HG03442 (cell line): ENCODE data around the gene PNLIPRP3.
A peak's percentile ranks its signal among the peaks of the same experiment; 100 is the strongest.

Source experiments
- ATAC-seq: cut with Tn5 transposase; IDR thresholded peaks from one replicate; pipeline ENCODE4 v1.9.1; 2021; ENCODE audit warnings: mild to moderate bottlenecking, moderate library complexity; ENCODE audit not compliant: unreplicated experiment

The PNLIPRP3 gene

GRCh38 chr10:116490028-116490662 lies 62.5 kb downstream of the PNLIPRP3 start:
- ATAC-seq = no peak

- no peak for ATAC-seq
Measured at GRCh38 chr10:116504786-116505185, 77.1 kb downstream of the PNLIPRP3 start.

GRCh38 chr10:116510565-116510964 lies 82.9 kb downstream of the PNLIPRP3 start:
- no peak for ATAC-seq

- no peak for ATAC-seq
Measured at GRCh38 chr10:116511365-116511764, 83.7 kb downstream of the PNLIPRP3 start.

GRCh38 chr10:116521424-116522290 lies 94.0 kb downstream of the PNLIPRP3 start:
- ATAC-seq = peak; percentile 67

GRCh38 chr10:116522803-116523381 lies 95.2 kb downstream of the PNLIPRP3 start:
- no peak for ATAC-seq

GRCh38 chr10:116524736-116525135 lies 97.1 kb downstream of the PNLIPRP3 start:
- no peak for ATAC-seq

GRCh38 chr10:116526219-116526618 lies 98.6 kb downstream of the PNLIPRP3 start:
- ATAC-seq = no peak
